ENCODE data around the gene ITIH4. TPM values are rescaled to one million over a fixed set of nuclear protein-coding genes. Genes with fewer than 3 reads are reported as not detected.

Gene ITIH4
- total RNA-seq, 3 donors from 2014 or later (not counting 1 experiment from before 2014, with no cell fraction given): 28.2 to 33.0 (median 32.8) TPM

DNA sequence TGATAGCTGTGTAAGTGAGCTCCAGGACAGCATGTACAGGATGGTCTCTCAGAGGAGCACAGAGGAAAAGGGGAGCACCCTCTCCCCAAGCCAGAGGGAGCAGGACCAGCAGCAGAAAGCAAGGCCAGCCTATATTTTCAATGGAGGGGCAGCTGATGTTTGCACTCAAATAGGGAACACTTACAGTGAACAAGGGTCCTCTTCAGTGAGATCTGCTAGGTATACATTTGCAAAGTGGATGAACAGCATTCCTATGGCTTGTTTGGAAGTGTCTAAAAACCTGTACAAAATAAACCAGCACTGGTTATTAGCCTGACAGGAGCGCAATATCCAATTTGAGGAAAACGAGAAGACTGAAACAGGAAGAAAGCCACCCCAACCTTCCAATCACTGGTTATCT lies 21.9 kb upstream of the ITIH4 start:
- H3K9me3 ChIP-seq (ENCODE audit: control insufficient read depth, insufficient read depth, low read length): no peaks in the 10 kb centered on the region
- TF ChIP-seq, protein P1, sequence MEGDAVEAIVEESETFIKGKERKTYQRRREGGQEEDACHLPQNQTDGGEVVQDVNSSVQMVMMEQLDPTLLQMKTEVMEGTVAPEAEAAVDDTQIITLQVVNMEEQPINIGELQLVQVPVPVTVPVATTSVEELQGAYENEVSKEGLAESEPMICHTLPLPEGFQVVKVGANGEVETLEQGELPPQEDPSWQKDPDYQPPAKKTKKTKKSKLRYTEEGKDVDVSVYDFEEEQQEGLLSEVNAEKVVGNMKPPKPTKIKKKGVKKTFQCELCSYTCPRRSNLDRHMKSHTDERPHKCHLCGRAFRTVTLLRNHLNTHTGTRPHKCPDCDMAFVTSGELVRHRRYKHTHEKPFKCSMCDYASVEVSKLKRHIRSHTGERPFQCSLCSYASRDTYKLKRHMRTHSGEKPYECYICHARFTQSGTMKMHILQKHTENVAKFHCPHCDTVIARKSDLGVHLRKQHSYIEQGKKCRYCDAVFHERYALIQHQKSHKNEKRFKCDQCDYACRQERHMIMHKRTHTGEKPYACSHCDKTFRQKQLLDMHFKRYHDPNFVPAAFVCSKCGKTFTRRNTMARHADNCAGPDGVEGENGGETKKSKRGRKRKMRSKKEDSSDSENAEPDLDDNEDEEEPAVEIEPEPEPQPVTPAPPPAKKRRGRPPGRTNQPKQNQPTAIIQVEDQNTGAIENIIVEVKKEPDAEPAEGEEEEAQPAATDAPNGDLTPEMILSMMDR (IDR thresholded peaks at IDR 0.05): no peak
- H3K4me3 Mint-ChIP-seq: no peak overlapping the region
- no peak overlapping the region for H3K27ac ChIP-seq (ENCODE audit: low read length)
- H3K36me3 ChIP-seq (ENCODE audit: control insufficient read depth, insufficient read depth, low read length): peaks cover 41% of the 10 kb centered on the region
- ATAC-seq: no peak
- H3K27me3 ChIP-seq (ENCODE audit: control insufficient read depth, insufficient read depth, low read length): no peaks in the 10 kb centered on the region
- H3K4me1 ChIP-seq (ENCODE audit: control insufficient read depth, insufficient read depth, low read length): no peaks in the 10 kb centered on the region
- 93% methylated on average over 2 of the region's 2 CpGs for WGBS (ENCODE audit: insufficient coverage)
- H3K4me1 Mint-ChIP-seq: no peaks in the 10 kb centered on the region
- H3K4me3 ChIP-seq (ENCODE audit: low read length): no peak overlapping the region
- H3K27ac Mint-ChIP-seq: no peak overlapping the region
- H3K9me3 Mint-ChIP-seq: no peaks in the 10 kb centered on the region
- H3K36me3 Mint-ChIP-seq: peaks cover 5% of the 10 kb centered on the region
- DNase-seq: no peak
- H3K27me3 Mint-ChIP-seq (ENCODE audit: low read depth in 2 of 2): no peaks in the 10 kb centered on the region
- intact Hi-C loops (cut with micrococcal nuclease): no loop called here

DNA sequence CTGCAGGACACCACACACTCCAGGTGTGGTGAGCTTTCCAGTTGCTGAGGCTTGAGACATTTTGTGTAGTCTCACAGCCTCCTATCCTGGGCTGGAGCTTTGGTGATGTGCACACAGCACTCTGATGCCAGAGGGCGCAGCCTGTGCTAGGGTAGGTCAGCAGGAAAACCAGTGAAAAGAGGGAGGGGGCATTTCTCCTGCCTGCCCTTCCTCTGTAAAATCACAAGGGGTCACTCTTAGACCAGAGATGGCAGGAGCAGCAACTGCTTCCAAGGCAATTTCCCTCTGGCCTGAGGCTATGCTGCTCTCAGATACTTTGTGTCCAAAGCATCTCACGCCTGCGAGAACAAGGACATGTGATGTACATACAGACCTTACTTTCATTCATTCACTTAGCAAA lies 20.9 kb upstream of the ITIH4 start:
- Mint-ChIP-seq H3K27ac (no peak overlapping the region), H3K9me3 (no peaks in the 10 kb centered on the region), H3K27me3 (ENCODE audit: low read depth in 2 of 2) (no peaks in the 10 kb centered on the region), H3K36me3 (peaks cover 9% of the 10 kb centered on the region), H3K4me3 (no peak overlapping the region), H3K4me1 (no peaks in the 10 kb centered on the region)
- WGBS (ENCODE audit: insufficient coverage): 84% methylated on average over 3 of the region's 3 CpGs
- H3K4me1 ChIP-seq (ENCODE audit: control insufficient read depth, insufficient read depth, low read length): no peaks in the 10 kb centered on the region
- ATAC-seq (peak in 2 of 3 donors; percentile 36 to 51), DNase-seq (peak in 1 of 2 donors; percentile 49)
- H3K27ac ChIP-seq (ENCODE audit: low read length): no peak overlapping the region
- TF ChIP-seq, protein P1 (IDR thresholded peaks at IDR 0.05): no peak
- H3K36me3 ChIP-seq (ENCODE audit: control insufficient read depth, insufficient read depth, low read length): peaks cover 42% of the 10 kb centered on the region
- H3K9me3 ChIP-seq (ENCODE audit: control insufficient read depth, insufficient read depth, low read length): no peaks in the 10 kb centered on the region
- intact Hi-C loops (cut with micrococcal nuclease): loop anchor here (2.0 kb wide), 1 partner anchor 221 kb away; no protein-coding TSS in a partner anchor
- no peaks in the 10 kb centered on the region for H3K27me3 ChIP-seq (ENCODE audit: control insufficient read depth, insufficient read depth, low read length)
- no peak overlapping the region for H3K4me3 ChIP-seq (ENCODE audit: low read length)

DNA sequence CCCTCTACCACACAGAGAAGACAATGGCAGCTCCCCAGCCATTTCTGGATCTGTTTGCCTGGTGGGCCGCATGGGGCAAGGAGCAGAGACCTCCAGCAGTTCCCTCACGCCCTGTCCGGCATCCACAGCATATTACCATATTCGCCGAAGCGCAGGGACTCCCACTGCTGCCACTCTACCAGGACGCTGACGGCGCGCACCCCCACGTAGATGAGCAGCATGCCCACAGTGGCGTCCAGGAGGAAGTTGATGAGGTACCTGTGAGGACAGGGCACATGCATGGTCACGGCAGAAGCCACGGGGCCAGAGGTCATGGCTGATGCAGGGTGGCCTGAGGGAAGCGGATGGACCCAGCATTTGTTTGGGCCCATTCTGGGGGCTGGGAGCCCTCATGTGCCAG lies 19.2 kb upstream of the ITIH4 start:
- Mint-ChIP-seq H3K4me3 (no peak overlapping the region), H3K9me3 (no peaks in the 10 kb centered on the region), H3K36me3 (peaks cover 9% of the 10 kb centered on the region), H3K27me3 (ENCODE audit: low read depth in 2 of 2) (no peaks in the 10 kb centered on the region), H3K4me1 (no peaks in the 10 kb centered on the region), H3K27ac (no peak overlapping the region)
- TF ChIP-seq, protein P1 (IDR thresholded peaks at IDR 0.05): no peak
- peaks cover 40% of the 10 kb centered on the region for H3K36me3 ChIP-seq (ENCODE audit: control insufficient read depth, insufficient read depth, low read length)
- H3K27me3 ChIP-seq (ENCODE audit: control insufficient read depth, insufficient read depth, low read length): no peaks in the 10 kb centered on the region
- no peak overlapping the region for H3K4me3 ChIP-seq (ENCODE audit: low read length)
- no peak overlapping the region for H3K27ac ChIP-seq (ENCODE audit: low read length)
- H3K4me1 ChIP-seq (ENCODE audit: control insufficient read depth, insufficient read depth, low read length): no peaks in the 10 kb centered on the region
- H3K9me3 ChIP-seq (ENCODE audit: control insufficient read depth, insufficient read depth, low read length): no peaks in the 10 kb centered on the region
- DNase-seq (no peak), ATAC-seq (no peak)
- intact Hi-C loops (cut with micrococcal nuclease): loop anchor here (2.0 to 10.0 kb wide), 2 partner anchors 85 to 223 kb away; no protein-coding TSS in a partner anchor
- 98% methylated on average over 15 of the region's 15 CpGs for WGBS (ENCODE audit: insufficient coverage)

DNA sequence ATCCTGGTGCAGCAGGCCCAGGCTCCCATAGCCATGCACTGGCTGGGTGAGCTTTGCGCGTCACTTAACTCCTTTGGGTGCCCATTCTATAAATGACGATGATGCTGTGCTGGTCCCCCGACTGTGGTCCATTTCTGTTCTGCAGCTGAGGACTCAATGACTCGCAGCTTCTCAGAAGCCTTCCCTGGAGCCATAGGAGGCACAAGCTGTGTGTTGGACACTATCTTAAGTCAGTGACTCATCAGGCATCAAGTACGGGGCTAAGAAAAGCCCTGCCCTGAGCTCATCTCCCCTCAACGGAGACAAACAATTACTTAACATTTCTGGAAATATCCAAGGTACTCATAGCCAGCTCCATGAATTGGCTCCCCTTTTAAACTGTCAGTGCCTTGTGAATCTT lies 18.1 kb upstream of the ITIH4 start:
- Histone ChIP-seq H3K27me3 (ENCODE audit: control insufficient read depth, insufficient read depth, low read length) (no peaks in the 10 kb centered on the region), H3K27ac (ENCODE audit: low read length) (no peak overlapping the region), H3K4me3 (ENCODE audit: low read length) (no peak overlapping the region), H3K4me1 (ENCODE audit: control insufficient read depth, insufficient read depth, low read length) (no peaks in the 10 kb centered on the region), H3K9me3 (ENCODE audit: control insufficient read depth, insufficient read depth, low read length) (no peaks in the 10 kb centered on the region), H3K36me3 (ENCODE audit: control insufficient read depth, insufficient read depth, low read length) (peaks cover 37% of the 10 kb centered on the region)
- 81% methylated on average over 7 of the region's 7 CpGs for WGBS (ENCODE audit: insufficient coverage)
- no peak overlapping the region for H3K4me3 Mint-ChIP-seq
- TF ChIP-seq, protein P1 (IDR thresholded peaks at IDR 0.05): no peak
- H3K27me3 Mint-ChIP-seq (ENCODE audit: low read depth in 2 of 2): no peaks in the 10 kb centered on the region
- no peaks in the 10 kb centered on the region for H3K9me3 Mint-ChIP-seq
- no peak overlapping the region for H3K27ac Mint-ChIP-seq
- DNase-seq (no peak), ATAC-seq (no peak)
- intact Hi-C loops (cut with micrococcal nuclease): loop anchor here (10.0 kb wide), 1 partner anchor 86 kb away; no protein-coding TSS in a partner anchor
- peaks cover 0 to 6% of the 10 kb centered on the region in 2 donors for H3K4me1 Mint-ChIP-seq
- peaks cover 9% of the 10 kb centered on the region for H3K36me3 Mint-ChIP-seq

Data from natural killer cell (primary cell).